HCT116 (cell line): ENCODE results near the gene EIPR1. TPM values are rescaled to one million over a fixed set of nuclear protein-coding genes. Genes with fewer than 3 reads are reported as not detected.

Experiments used
- ATAC-seq: fragments of 200-7000 bp; cut with Tn5 transposase; 2 replicates; pipeline ENCODE4 v1.9.1; 2020; ENCODE audit warnings: mild to moderate bottlenecking, moderate library complexity
- BruUV-seq: library from RNA; stranded (reverse); fragments of 400-500 nt; replicated peaks from 2 replicates; lab custom pipeline; 2021; lab: Mats Ljungman, UMichigan
- CTCF ChIA-PET: fragments of 300-600 bp; sonication (Branson Sonifier 250); formaldehyde crosslinking; loops from one replicate; lab custom pipeline; 2021; ENCODE audit warnings: antibody characterized with exemption; lab: Charles Lee
- POLR2A ChIA-PET: fragments of 300-600, 350-600 bp; sonication (Branson Sonifier 250); formaldehyde crosslinking; loops from one replicate; lab custom pipeline; 2021; ENCODE audit warnings: antibody characterized with exemption; lab: Charles Lee
- RAD21 ChIA-PET, 2 experiments: fragments of 300-600 bp; sonication (Branson Sonifier 250); formaldehyde crosslinking; loops; one replicate each; lab custom pipeline; 2023; ENCODE audit warnings: low total read pairs in 2 of 2; ENCODE audit not compliant: uncharacterized antibody in 2 of 2, unreplicated experiment in 2 of 2, low non-redundant PET in 1 of 2; lab: Charles Lee
- DNase-seq: peaks from one replicate; pipeline ENCODE4 v3.0.0-alpha.2; 2010; ENCODE audit warnings: low read depth, low spot score
- H2AFZ ChIP-seq: fragments of 200-600 bp; shearing (Covaris generic), sonication (generic); 2 replicates; pipeline ENCODE4 v1.6.1; 2017; ENCODE audit warnings: low read depth, mixed run types, mixed read lengths, antibody characterized with exemption, low read length; ENCODE audit not compliant: poor library complexity, severe bottlenecking
- H3K27ac ChIP-seq: 2 replicates; pipeline ENCODE4 v1.5.1; 2012; ENCODE audit warnings: low read depth, low read length
- H3K27me3 ChIP-seq: fragments of 200-600 bp; sonication (generic); 2 replicates; pipeline ENCODE4 v1.6.1; 2016; ENCODE audit warnings: mixed run types, low read length, mixed read lengths; ENCODE audit not compliant: insufficient read depth
- H3K36me3 ChIP-seq, 2 experiments: fragments of 200-500 bp in 1 of 2; fragments of 200-600 bp in 1 of 2; sonication (Bioruptor generic) in 1 of 2; sonication (generic) in 1 of 2; 2 replicates each; pipeline versions ENCODE4 v1.5.1 to v1.6.1; 2014 to 2016; ENCODE audit warnings: low read length in 2 of 2, inconsistent platforms in 1 of 2, mixed read lengths in 1 of 2, mixed run types in 1 of 2; ENCODE audit not compliant: insufficient read depth in 2 of 2, control insufficient read depth in 1 of 2
- H3K4me1 ChIP-seq, 2 experiments: fragments of 200-600 bp in 1 of 2; sonication (generic) in 1 of 2; 2 replicates each; pipeline versions ENCODE4 v1.5.1 to v1.6.1; 2012 to 2017; ENCODE audit warnings: low read length in 2 of 2, inconsistent platforms in 1 of 2, mild to moderate bottlenecking in 1 of 2, mixed read lengths in 1 of 2, mixed run types in 1 of 2, moderate library complexity in 1 of 2; ENCODE audit not compliant: insufficient read depth in 2 of 2, control insufficient read depth in 1 of 2
- H3K4me2 ChIP-seq: fragments of 200-600 bp; sonication (generic); 2 replicates; pipeline ENCODE4 v1.6.1; 2017; ENCODE audit warnings: mixed run types, low read length, mixed read lengths
- H3K4me3 ChIP-seq, 2 experiments: fragments of 200-600 bp in 1 of 2; sonication (generic) in 1 of 2; replicated peaks in 1 of 2; 2 replicates each; pipeline ENCODE4 v1.5.1; 2011 to 2016; ENCODE audit warnings: low read length in 2 of 2, control low read depth in 1 of 2, low read depth in 1 of 2, mild to moderate bottlenecking in 1 of 2, mixed read lengths in 1 of 2, mixed run types in 1 of 2
- H3K79me2 ChIP-seq: fragments of 200-600 bp; sonication (generic); 2 replicates; pipeline ENCODE4 v1.6.1; 2017; ENCODE audit warnings: mild to moderate bottlenecking, mixed run types, low read length, moderate library complexity, mixed read lengths; ENCODE audit not compliant: insufficient read depth
- H3K9ac ChIP-seq: fragments of 200-600 bp; sonication (generic); 2 replicates; pipeline ENCODE4 v1.6.1; 2016; ENCODE audit warnings: low read length, mixed read lengths
- H3K9me2 ChIP-seq: fragments of 200-600 bp; sonication (generic), shearing (Covaris generic); 2 replicates; pipeline ENCODE4 v1.6.1; 2017; ENCODE audit warnings: mixed run types, mild to moderate bottlenecking, moderate library complexity; ENCODE audit not compliant: insufficient read depth
- H3K9me3 ChIP-seq, 2 experiments: fragments of 200-500 bp in 1 of 2; fragments of 200-600 bp in 1 of 2; sonication (Bioruptor generic) in 1 of 2; sonication (generic) in 1 of 2; 2 replicates each; pipeline ENCODE4 v1.6.1; 2014 to 2017; ENCODE audit warnings: low read length in 2 of 2, mixed read lengths in 2 of 2, inconsistent platforms in 1 of 2, low read depth in 1 of 2, mild to moderate bottlenecking in 1 of 2, mixed run types in 1 of 2, moderate library complexity in 1 of 2; ENCODE audit not compliant: control insufficient read depth in 1 of 2, insufficient read depth in 1 of 2
- H4K20me1 ChIP-seq: fragments of 200-600 bp; sonication (generic), shearing (Covaris generic); 2 replicates; pipeline ENCODE4 v1.6.1; 2017; ENCODE audit warnings: mixed run types, mild to moderate bottlenecking, moderate library complexity; ENCODE audit not compliant: insufficient read depth
- ATF3 ChIP-seq: IDR thresholded peaks from 2 replicates; pipeline ENCODE4 v1.6.1; 2012
- EGR1 ChIP-seq: IDR thresholded peaks from 2 replicates; pipeline ENCODE4 v1.6.1; 2012; ENCODE audit warnings: low read depth
- EZH2 ChIP-seq: fragments of 200-600 bp; sonication (generic); IDR thresholded peaks from 2 replicates; pipeline ENCODE4 v1.6.1; 2017; ENCODE audit warnings: antibody characterized with exemption, mixed run types
- EZH2phosphoT487 ChIP-seq: fragments of 200-600 bp; IDR thresholded peaks from 2 replicates; pipeline ENCODE4 v1.6.1; 2018; ENCODE audit warnings: antibody characterized with exemption, borderline replicate concordance
- FOSL1 ChIP-seq: IDR thresholded peaks from 2 replicates; pipeline ENCODE4 v1.6.1; 2012; ENCODE audit warnings: low read depth
- JUND ChIP-seq: IDR thresholded peaks from 2 replicates; pipeline ENCODE4 v1.6.1; 2012
- POLR2A ChIP-seq: IDR thresholded peaks from 2 replicates; pipeline ENCODE4 v1.7.0; 2011; ENCODE audit warnings: borderline replicate concordance; ENCODE audit not compliant: insufficient read depth, insufficient read length; ENCODE audit errors: extremely low read depth
- SP1 ChIP-seq: IDR thresholded peaks from 2 replicates; pipeline ENCODE4 v1.6.1; 2012; ENCODE audit warnings: low read depth
- TCF7L2 ChIP-seq: IDR thresholded peaks from 2 replicates; pipeline ENCODE4 v1.7.0; 2011; ENCODE audit warnings: borderline replicate concordance, inconsistent platforms; ENCODE audit not compliant: insufficient read depth, insufficient read length; ENCODE audit errors: extremely low read depth
- YY1 ChIP-seq: IDR thresholded peaks from 2 replicates; pipeline ENCODE4 v1.6.1; 2011; ENCODE audit warnings: low read length, low read depth, moderate library complexity, mild to moderate bottlenecking; ENCODE audit not compliant: insufficient replicate concordance; ENCODE audit errors: extremely low read depth
- ZBTB33 ChIP-seq: IDR thresholded peaks from 2 replicates; pipeline ENCODE4 v1.6.1; 2011; ENCODE audit warnings: mild to moderate bottlenecking, low read length, moderate library complexity; ENCODE audit not compliant: insufficient replicate concordance; ENCODE audit errors: extremely low read depth
- ZFX ChIP-seq: fragments of 450-650 bp; IDR thresholded peaks from 2 replicates; pipeline ENCODE4 v1.6.1; 2017
- intact Hi-C: fragments of 100-400 bp; cut with micrococcal nuclease; formaldehyde crosslinking; loops from 2 replicates; pipeline ENCODE4 v1.10.0; 2022
- total RNA-seq: library from RNA; stranded (reverse); gene quantifications from one replicate; pipeline ENCODE4 v1.2.1, GENCODE V29; 2021; ENCODE audit not compliant: unreplicated experiment
- TF ChIP-seq, protein P1 (sequence below): IDR thresholded peaks from 2 replicates; pipeline ENCODE4 v1.6.1; 2012
- TF ChIP-seq, protein P2 (sequence below), 3 experiments: fragments of 200-600 bp in 1 of 3; sonication (generic) in 1 of 3; IDR thresholded peaks in 2 of 3; conservative IDR thresholded peaks in 1 of 3; 2 replicates each; pipeline ENCODE4 v1.5.1; 2012 to 2017; ENCODE audit warnings: low read depth in 2 of 3, low read length in 2 of 3, antibody characterized with exemption in 1 of 3, borderline replicate concordance in 1 of 3, control low read depth in 1 of 3, mild to moderate bottlenecking in 1 of 3, mixed read lengths in 1 of 3, mixed run types in 1 of 3, moderate library complexity in 1 of 3; ENCODE audit not compliant: insufficient read depth in 1 of 3

EIPR1 gene
- total RNA-seq, 1 experiment from 2014 or later: 36.9 TPM

GRCh38 chr2:3145471-3146021, 232.1 kb downstream of the EIPR1 start:
- RAD21 ChIA-PET: no interaction called here
- intact Hi-C loops: no loop called here
- DNase-seq: no peak
- Histone ChIP-seq H3K36me3 (no peaks in the 10 kb centered on the region), H4K20me1 (no peaks in the 10 kb centered on the region), H3K4me3 (no peak overlapping the region), H3K9me3 (no peaks in the 10 kb centered on the region; a peak in 1 of 4 replicates), H3K79me2 (no peaks in the 10 kb centered on the region), H3K9me2 (no peaks in the 10 kb centered on the region), H3K27me3 (no peaks in the 10 kb centered on the region), H3K27ac (no peak overlapping the region), H2AFZ (no peak overlapping the region), H3K4me2 (no peak overlapping the region), H3K9ac (no peak overlapping the region), H3K4me1 (no peaks in the 10 kb centered on the region)
- ATAC-seq: peak; percentile 7; the same call in 1 of the 2 replicates
- no TSS peak for BruUV-seq
- TF ChIP-seq TCF7L2: no peak
- no peak for TF ChIP-seq EGR1
- TF ChIP-seq SP1: no peak
- TF ChIP-seq ZFX: no peak
- TF ChIP-seq, protein P1, sequence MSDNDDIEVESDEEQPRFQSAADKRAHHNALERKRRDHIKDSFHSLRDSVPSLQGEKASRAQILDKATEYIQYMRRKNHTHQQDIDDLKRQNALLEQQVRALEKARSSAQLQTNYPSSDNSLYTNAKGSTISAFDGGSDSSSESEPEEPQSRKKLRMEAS: no peak
- no peak for TF ChIP-seq YY1
- no peak for TF ChIP-seq FOSL1
- TF ChIP-seq ZBTB33: no peak
- TF ChIP-seq ATF3: no peak
- TF ChIP-seq JUND: no peak
- TF ChIP-seq, protein P2, sequence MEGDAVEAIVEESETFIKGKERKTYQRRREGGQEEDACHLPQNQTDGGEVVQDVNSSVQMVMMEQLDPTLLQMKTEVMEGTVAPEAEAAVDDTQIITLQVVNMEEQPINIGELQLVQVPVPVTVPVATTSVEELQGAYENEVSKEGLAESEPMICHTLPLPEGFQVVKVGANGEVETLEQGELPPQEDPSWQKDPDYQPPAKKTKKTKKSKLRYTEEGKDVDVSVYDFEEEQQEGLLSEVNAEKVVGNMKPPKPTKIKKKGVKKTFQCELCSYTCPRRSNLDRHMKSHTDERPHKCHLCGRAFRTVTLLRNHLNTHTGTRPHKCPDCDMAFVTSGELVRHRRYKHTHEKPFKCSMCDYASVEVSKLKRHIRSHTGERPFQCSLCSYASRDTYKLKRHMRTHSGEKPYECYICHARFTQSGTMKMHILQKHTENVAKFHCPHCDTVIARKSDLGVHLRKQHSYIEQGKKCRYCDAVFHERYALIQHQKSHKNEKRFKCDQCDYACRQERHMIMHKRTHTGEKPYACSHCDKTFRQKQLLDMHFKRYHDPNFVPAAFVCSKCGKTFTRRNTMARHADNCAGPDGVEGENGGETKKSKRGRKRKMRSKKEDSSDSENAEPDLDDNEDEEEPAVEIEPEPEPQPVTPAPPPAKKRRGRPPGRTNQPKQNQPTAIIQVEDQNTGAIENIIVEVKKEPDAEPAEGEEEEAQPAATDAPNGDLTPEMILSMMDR (IDR thresholded peaks at IDR 0.05 in 2 of 3, conservative IDR thresholded peaks at IDR 0.05 in 1 of 3; ENCODE audit: borderline replicate concordance in 1 of 3, insufficient read depth in 1 of 3, low read depth in 2 of 3, low read length in 2 of 3): no peak
- TF ChIP-seq POLR2A: no peak
- TF ChIP-seq EZH2: no peak
- no peak for TF ChIP-seq EZH2phosphoT487
- CTCF ChIA-PET: no interaction called here
- POLR2A ChIA-PET: no interaction called here
